ENCODE measurements around the gene CR1L. TPM values are rescaled to one million over a fixed set of nuclear protein-coding genes. Genes with fewer than 3 reads are reported as not detected.

Gene CR1L
- total and polyA plus RNA-seq, 9 of the 15 experiments (the other 6 are each of a cell fraction or from before 2014, with no cell fraction given): 10.1 to 74.8 (median 34.3) TPM

- TF ChIP-seq SMAD3 (CRISPR knock-in tag; conservative IDR thresholded peaks at IDR 0.05): peak; percentile 76; the same call in 1 of the 2 replicates
- peak; percentile 81; the same call in 1 of the 2 replicates for TF ChIP-seq CUX1 (CRISPR knock-in tag; IDR thresholded peaks at IDR 0.05)
- TF ChIP-seq, protein P1, sequence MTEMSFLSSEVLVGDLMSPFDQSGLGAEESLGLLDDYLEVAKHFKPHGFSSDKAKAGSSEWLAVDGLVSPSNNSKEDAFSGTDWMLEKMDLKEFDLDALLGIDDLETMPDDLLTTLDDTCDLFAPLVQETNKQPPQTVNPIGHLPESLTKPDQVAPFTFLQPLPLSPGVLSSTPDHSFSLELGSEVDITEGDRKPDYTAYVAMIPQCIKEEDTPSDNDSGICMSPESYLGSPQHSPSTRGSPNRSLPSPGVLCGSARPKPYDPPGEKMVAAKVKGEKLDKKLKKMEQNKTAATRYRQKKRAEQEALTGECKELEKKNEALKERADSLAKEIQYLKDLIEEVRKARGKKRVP (CRISPR knock-in tag; IDR thresholded peaks at IDR 0.05): peak; percentile 64; the same call in 1 of the 2 replicates
- peak; percentile 62; the same call in 1 of the 2 replicates for TF ChIP-seq ZNF311 (CRISPR knock-in tag; IDR thresholded peaks at IDR 0.05)
- 0 out of 2 replicates have a peak, but pooled peaks have one; percentile 42 for TF ChIP-seq DPF2 (IDR thresholded peaks at IDR 0.05)
- TF ChIP-seq ZBTB17 (CRISPR knock-in tag; IDR thresholded peaks at IDR 0.05): peak; percentile 68; the same call in 1 of the 2 replicates
- peak; percentile 66 for TF ChIP-seq CBFA2T3 (IDR thresholded peaks at IDR 0.05)
- peak; percentile 59; the same call in 1 of the 2 replicates for TF ChIP-seq EHMT2 (IDR thresholded peaks at IDR 0.05)
- TF ChIP-seq GATA2 (CRISPR knock-in tag; IDR thresholded peaks at IDR 0.05): peak; percentile 60
- TF ChIP-seq SPI1 (IDR thresholded peaks at IDR 0.05; ENCODE audit: borderline replicate concordance, low read depth, low read length): 0 out of 2 replicates have a peak, but pooled peaks have one; percentile 36
- peak; percentile 68; the same call in 1 of the 2 replicates for TF ChIP-seq SMARCE1 (IDR thresholded peaks at IDR 0.05)
- TF ChIP-seq, protein P2, sequence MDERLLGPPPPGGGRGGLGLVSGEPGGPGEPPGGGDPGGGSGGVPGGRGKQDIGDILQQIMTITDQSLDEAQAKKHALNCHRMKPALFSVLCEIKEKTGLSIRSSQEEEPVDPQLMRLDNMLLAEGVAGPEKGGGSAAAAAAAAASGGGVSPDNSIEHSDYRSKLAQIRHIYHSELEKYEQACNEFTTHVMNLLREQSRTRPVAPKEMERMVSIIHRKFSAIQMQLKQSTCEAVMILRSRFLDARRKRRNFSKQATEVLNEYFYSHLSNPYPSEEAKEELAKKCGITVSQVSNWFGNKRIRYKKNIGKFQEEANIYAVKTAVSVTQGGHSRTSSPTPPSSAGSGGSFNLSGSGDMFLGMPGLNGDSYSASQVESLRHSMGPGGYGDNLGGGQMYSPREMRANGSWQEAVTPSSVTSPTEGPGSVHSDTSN (CRISPR knock-in tag; IDR thresholded peaks at IDR 0.05; ENCODE audit: low read depth): 0 out of 2 replicates have a peak, but pooled peaks have one; percentile 2
- TF ChIP-seq, protein P2 (tag; conservative IDR thresholded peaks at IDR 0.05; ENCODE audit: low read depth): peak; percentile 90
- TF ChIP-seq NFIC (IDR thresholded peaks at IDR 0.05): peak; percentile 44
- peak; percentile 89 for TF ChIP-seq PKNOX1 (IDR thresholded peaks at IDR 0.05)
- peak; percentile 77 for TF ChIP-seq L3MBTL2 (IDR thresholded peaks at IDR 0.05)
- peak; percentile 51; the same call in 1 of the 2 replicates for TF ChIP-seq DMBX1 (CRISPR knock-in tag; IDR thresholded peaks at IDR 0.05; ENCODE audit: borderline replicate concordance)
- TF ChIP-seq, protein P3, sequence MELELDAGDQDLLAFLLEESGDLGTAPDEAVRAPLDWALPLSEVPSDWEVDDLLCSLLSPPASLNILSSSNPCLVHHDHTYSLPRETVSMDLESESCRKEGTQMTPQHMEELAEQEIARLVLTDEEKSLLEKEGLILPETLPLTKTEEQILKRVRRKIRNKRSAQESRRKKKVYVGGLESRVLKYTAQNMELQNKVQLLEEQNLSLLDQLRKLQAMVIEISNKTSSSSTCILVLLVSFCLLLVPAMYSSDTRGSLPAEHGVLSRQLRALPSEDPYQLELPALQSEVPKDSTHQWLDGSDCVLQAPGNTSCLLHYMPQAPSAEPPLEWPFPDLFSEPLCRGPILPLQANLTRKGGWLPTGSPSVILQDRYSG (tag; conservative IDR thresholded peaks at IDR 0.05; ENCODE audit: low read depth): peak; percentile 73; the same call in 1 of the 2 replicates
Observed at GRCh38 chr1:207728200-207728858, 83.4 kb downstream of the CR1L start (continued).

Data from K562 (cell line).